CD4-positive, alpha-beta T cell treated with Interleukin-6 for 4 hours (primary cell): ENCODE results near the gene ST8SIA5.

Experiments
- DNase-seq: peaks from one replicate; pipeline ENCODE4 v3.0.0-alpha.2; 2020; ENCODE audit warnings: mixed read lengths

The ST8SIA5 gene

GRCh38 chr18:46663539-46663938, 93.3 kb downstream of the ST8SIA5 start:
- DNase-seq, result no peak

GRCh38 chr18:46660957-46661749, 95.7 kb downstream of the ST8SIA5 start:
- no peak for DNase-seq

DNA sequence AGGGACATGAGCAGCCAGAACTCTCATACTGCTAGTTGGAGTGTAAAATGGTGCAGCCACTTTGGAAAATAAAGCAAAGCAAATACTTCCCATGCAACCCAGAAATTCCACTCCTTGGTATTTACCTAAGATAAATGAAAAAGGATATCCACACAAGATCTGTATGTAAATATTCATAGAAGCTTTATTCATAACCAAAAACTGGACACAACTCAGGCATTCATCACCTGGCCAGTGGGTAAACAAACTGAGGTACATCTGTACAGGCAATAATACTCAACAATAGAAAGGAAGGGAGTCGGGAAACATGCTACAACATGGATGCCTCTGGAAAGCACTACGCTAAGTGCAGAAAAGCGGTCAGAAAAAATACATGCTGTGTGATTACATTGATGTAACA, 97.4 kb downstream of the ST8SIA5 start:
- DNase-seq, result no peak

DNA sequence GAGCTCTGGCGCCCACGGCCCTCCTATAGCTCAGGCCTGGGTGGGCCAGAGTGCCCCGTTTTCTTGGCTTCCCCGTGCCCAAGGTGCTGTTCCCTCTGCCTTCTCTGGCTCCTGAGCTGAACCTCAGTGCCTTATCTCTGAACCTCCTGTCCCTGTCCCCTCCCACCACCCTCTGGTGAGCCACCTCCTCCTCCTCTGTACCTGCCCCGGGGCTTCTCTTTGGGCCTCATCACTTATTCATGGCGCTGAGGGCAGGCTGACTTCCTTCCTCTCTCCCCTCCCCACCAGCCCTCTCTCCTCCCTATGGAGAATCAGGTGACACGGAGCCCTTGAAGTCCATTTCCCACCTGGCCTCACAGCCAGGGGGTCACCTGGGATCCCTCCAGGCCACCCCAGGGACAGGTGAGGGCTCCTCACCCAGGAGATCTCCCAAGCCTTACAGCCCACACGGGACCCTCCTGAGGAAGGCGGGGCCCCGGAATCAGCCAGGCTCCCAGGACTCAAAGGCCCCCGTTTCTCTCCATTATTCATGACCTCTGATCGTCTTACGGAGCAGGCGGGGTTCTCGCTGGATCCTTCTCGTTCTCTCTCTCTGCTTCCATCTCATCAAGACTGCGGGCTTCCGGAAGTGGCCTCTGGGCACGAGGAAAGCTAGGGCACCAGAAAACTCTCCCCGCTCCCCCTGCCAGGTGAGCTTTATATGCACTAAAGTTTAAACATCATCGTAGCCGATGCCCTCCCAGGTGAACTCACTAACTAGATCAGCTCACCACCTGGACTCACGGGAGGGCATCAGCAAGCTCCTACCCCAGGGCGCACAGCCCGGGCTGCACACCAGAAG, 99.5 kb downstream of the ST8SIA5 start, which contains the start of gene LOXHD1:
Gene LOXHD1 (minus strand): TSS at position 106 of the 841 bp plus-strand sequence. CDS start 187 bp downstream, outside the sequence.
- no peak for DNase-seq

DNA sequence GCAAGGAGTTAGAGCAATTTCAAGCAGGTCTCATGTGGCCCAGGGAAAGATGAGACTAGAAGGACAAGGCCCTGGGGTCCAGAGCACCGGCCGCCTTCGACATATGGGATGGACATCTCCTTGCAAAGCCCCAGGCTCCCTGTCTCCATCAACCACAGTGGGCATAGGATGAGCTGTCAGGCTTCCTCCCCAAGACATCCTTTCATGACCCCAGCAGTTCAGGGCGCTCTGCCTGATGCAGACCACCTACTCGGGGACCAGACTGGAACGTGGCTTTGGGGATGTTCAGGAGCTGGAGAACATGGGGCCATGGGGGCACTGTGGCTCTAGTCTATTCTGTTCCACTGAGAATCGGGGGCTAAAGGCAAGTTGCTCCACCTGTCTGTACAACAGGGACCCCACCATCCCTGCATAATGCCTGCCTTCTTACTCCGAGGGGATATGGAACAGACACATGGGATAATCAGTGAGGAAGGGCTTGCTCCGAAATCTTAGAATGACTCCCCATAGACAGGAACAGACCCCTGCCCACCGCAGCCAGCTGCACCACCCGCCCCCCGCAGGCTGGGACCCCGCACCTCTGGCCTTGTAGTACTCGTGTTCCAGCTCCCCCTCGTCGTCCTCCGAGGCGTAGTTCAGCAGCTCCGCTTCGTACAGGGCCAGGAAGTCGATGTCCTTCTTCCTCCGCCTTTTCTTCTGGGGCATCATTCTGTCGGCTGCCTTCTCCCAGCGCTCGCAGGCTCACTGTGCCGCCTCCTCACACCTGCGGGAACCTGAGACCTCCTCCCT, 100.3 kb downstream of the ST8SIA5 start:
- DNase-seq, result no peak

GRCh38 chr18:46652372-46652771, 104.5 kb downstream of the ST8SIA5 start:
- no peak for DNase-seq

DNA sequence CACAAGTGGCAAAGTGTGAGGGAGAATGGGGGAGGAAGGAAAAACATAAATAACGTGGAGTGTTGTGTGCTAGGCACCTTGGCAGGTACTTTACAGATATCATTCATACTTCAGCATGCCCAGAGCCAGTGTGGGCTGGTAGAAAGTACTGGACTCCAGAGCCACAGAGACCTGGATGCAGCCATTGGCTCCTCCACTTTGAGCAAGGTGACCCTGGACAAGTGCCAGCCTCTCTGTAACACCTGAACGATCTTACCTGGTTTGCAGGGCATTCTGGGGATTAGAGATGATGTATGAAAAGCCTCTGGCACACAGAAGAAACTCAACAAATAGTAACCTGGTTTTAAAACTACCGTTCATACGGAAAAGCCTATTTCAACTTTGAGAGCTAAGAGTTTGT, 106.2 kb downstream of the ST8SIA5 start:
- no peak for DNase-seq

DNA sequence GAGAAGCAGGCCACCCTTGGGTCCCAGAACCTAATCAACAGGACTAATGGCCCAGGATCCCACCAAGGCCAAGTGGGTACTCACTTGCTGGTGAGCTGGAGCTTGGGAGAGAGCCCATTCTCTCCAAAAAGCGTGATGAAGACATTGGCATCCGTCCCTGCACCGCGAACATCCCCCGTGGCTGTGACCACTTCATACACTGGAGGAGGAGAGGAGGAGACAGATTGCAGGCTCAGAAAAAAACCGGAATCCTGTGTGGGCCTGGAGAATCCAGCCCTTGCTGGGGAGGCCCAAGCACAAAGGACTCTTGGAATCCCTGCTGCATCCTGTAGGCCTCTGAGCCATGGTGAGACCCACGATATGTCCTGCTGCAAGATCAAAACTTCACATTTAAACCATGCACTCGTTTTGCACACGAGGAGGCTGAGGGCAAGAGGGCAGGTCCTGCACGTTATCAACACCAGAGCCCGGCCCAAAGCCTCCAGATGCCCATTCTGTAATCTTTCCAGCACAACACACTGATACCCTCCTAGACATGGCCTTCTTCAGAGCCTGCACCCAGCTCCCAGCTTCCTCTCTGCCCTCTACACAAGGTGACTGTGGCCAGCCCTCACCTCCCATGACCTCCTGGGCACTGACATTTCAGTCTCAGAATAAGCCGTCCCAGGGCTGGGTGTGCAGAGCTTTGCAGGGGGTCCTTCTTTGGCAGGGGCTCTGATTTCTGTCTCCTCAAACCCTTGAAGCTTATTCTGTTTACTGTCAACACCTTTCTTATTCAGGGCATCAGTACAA, 107.6 kb downstream of the ST8SIA5 start:
- DNase-seq, result no peak

DNA sequence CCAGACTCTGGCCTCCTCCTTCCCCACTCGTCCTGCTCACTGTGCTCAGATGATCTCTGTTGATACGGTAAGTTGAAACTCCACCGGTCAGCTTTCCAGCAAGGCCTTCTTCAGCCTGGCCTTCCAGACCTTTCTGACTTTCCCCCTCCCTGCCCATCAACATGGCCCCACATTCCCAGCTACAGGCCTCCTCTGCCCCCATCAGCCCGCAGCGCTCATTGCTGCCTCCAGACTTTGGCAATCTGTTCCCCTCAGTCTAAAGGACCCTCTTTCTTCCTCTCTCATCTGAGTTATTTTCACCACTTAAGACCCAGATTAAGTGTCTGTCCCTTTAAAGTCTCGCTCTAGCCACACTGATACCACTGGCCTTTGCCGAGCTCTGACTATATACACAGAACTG, 110.4 kb downstream of the ST8SIA5 start:
- DNase-seq, result no peak

GRCh38 chr18:46642561-46642960, 114.3 kb downstream of the ST8SIA5 start:
- no peak for DNase-seq

- no peak for DNase-seq
Observed at GRCh38 chr18:46641917-46642316, 114.9 kb downstream of the ST8SIA5 start.

DNA sequence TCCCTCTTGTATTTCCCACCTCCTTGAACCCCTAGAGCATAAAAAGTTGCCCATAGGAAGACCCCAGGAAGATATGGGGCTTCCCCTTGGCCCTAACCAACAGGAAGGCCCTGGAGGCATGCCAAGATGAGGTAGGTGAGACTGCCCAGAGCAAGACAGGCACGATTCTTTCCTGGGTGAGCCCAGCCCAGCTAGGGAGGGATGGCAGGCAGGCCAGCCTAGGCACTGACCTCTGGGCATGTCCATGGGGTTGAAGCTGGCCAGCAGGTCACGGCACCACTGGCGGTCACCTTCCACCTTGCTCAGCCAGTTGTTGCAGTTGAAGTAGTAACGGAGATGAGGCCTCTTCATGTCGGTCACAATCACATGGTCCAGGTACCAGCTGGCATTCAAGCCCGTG, 117.5 kb downstream of the ST8SIA5 start:
- DNase-seq, result no peak

- no peak for DNase-seq
Observed at GRCh38 chr18:46636040-46636630, 120.7 kb downstream of the ST8SIA5 start.

DNA sequence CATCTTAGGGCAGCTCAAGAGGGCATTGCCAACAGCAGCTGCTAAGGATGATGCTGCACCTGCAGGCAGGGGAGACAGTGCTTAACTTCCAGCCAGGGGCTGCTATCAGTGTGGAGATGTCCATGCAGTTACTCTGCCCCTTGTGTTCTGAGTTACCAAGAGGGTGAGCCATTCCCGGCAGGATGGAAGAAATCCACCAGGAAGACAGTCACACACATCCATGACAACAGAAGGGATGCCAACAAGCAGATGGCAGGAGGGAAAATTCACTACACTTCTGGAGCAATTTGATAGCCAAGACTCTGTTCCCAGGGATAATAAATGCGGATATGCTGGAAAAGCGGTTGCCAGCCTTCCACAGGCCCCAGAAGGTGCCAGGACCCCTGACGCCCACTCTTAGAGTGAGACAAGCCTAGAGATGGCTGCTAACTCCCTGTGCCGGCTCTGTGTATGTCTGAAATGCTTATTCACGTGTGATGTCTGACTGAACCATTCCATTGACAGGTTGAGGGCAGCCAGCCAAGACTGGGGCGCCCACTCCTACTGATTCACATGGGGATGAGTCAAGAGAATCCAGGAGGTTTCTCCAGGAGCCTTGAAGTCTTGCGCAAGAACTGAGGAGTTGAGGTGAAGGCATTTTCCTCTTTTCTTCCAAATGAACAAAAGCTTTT, 124.3 kb downstream of the ST8SIA5 start:
- DNase-seq, result no peak

GRCh38 chr18:46630991-46631390, 125.9 kb downstream of the ST8SIA5 start:
- no peak for DNase-seq

DNA sequence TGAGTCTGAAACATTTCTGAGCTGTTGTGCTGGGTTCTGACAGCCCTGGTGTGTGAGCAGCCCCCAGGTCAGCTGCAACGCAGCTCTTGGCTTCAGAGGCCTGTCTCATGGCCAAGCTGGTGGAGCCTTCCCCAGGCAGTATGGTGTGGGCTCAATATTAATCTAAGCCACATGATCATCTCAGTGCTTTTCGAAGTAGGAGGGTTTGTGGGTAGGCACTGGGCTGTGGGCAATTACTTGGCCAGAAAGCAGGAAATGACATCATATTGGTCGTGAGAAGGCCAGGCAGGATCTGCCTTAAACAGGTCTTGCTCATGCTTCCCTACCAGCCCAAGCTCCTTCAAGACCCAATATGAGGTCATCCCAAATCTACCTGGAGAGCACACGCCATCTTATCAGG, 126.7 kb downstream of the ST8SIA5 start:
- no peak for DNase-seq

DNA sequence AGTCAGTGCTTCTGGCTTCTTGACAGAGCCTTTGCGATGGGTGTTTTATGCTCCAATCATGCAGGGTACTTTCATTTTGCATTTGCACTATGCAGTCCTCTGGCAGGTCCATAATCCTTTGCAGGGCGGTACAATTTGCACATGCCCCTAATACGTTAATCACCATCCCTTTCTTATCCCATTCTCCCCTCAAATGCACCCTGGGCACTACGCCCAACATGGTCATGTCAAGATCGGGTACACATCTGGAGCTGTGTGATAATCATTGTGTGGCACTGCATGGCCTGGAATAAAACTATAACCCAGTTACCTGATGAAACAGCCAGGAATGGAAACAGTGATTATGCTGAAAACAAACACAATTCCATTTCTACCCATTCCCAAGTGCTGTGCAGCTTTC, 127.5 kb downstream of the ST8SIA5 start:
- no peak for DNase-seq

- DNase-seq, result no peak
Observed at GRCh38 chr18:46628206-46628605, 128.6 kb downstream of the ST8SIA5 start.

DNA sequence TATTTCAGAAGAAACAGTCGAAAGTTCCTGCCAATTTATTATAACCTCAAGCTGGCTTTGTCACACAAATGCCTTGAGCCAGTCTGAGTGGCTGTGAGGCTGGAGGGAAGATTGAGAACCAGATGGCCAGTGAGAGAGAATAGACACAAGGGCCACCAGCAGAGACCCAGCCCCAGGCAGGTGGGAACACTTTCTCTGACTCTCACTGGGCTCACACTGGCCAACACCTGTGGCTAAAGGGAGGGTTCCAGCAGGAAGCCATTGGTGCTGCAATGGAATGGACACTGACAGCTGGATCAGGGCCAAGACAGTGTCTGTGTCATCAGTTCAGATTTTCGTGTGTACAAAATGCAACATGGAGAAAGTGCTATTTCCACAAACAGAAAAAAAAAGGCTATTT, 129.7 kb downstream of the ST8SIA5 start:
- no peak for DNase-seq

DNA sequence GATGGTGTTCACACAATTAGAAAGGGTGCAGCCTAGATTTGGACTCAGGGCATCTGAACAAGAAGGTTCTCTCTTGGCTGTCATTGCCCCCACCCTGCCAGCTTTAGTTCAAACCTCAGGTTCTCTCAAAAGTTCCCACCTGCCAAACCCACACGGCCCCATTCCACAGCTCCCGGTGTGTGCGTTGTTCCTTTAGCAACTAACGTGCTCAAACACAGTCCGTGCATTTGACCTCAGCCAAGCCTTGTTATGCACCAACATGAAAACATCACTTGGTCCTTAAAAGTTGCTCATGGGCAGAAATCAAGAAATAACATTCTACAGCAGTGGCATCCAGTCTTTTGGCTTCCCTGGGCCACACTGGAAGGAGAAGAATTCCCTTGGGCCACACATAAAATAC, 131.8 kb downstream of the ST8SIA5 start:
- no peak for DNase-seq

DNA sequence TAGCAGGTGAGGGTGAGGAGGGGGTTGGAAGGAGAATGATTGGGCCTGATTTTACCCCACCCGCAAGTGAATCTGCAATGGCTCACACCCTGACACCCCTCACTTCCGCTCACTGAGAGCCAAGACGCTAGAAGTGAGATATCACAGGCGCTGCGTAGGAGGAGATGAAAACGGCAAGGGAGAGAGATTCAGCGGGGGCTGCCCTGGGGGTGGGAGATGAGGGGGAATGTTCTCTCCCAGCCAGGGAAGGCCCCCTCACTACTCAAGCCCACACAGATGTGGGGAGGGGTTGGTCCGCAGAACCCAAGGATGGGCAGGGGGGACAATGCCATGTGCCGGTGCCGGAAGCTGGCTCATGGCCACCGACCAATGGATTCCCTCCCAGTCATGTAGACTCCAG, 132.7 kb downstream of the ST8SIA5 start:
- DNase-seq, result peak; percentile 15
